GM19397 (cell line): Measurements from ENCODE around the gene FAM222B.
A peak's percentile ranks its signal among the peaks of the same experiment; 100 is the strongest.
"Not testable (repeated sequence)": the region's sequence is repeated elsewhere in the genome, so short reads cannot be mapped to it uniquely, and the experiment has no call there.

Experiments used
- ATAC-seq: cut with Tn5 transposase; IDR thresholded peaks from one replicate; pipeline ENCODE4 v1.9.1; 2021; ENCODE audit warnings: mild to moderate bottlenecking, moderate library complexity; ENCODE audit not compliant: unreplicated experiment

Gene FAM222B, protein sequence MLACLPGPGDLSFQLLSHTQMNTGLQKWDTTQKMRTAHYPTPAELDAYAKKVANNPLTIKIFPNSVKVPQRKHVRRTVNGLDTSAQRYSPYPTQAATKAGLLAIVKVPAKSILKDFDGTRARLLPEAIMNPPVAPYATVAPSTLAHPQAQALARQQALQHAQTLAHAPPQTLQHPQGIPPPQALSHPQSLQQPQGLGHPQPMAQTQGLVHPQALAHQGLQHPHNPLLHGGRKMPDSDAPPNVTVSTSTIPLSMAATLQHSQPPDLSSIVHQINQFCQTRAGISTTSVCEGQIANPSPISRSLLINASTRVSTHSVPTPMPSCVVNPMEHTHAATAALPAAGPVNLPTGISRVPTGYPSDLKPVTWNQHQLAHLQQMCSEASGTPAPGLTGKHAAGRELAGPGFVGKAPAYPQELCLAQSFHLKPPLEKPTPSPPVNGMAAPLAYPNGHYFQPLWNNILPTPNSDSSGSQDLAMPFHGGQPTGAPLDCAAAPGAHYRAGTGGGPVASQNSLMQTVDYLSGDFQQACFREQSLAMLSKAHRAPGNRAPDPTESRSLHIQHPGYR

DNA sequence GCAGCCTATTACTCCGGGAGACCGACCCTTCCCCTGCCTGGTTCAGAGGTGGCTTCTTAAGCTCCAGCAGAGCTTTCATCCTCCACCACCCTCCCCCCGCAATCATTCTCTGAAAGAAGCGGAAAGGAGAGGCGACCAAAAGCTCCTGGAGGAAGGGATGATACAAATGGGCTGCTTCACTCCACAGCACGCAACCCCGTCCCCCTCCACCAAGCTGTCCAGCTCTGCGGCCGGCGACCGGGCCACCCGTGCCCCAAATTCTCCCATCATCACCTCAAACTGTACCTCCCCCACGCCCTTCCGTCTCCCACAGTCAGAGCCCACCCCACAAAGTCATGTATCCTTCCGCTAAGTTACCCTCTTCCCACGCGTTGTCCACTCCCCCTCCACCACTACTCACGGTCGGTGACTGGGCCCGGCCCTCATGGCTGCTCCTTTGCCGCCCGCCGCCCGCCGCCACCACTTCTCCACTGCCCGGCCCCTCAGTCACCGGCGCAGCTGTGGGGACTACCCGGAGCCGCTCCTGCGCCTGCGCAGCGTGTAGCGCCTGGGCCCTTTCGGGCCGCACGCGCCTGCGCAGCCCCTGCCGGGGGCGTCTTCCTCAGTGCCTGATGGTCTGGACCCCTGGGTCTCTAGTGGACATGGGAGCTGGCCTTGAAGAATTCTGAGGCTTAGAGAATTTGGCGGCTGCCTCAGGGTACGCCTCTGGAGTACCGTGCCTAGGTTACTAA, at the start of gene FAM222B:
Gene FAM222B, minus strand, starts transcription at position 509 of the 731 bp plus-strand sequence. CDS start 76,123 bp downstream, outside the sequence.
- ATAC-seq = peak; percentile 82

DNA sequence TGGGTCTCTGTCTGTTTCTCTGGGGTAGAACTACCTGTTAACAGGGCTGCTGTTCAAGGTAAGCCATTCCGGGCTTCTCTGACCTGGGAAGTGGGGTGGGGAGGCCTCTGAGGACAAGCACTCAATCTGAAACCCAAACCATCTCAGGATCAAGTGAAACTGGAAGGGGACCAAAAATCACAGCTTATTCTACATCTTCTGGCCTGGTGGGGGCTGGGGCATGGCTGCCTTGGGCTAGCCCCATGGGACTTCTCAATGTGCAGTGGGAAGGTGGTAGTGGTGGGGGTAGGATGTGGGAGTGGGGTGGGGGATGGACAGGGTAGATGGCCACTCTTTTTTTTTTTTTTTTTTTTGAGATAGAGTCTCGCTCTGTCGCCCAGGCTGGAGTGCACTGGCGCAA, 49.4 kb upstream of the FAM222B start:
- no peak for ATAC-seq

DNA sequence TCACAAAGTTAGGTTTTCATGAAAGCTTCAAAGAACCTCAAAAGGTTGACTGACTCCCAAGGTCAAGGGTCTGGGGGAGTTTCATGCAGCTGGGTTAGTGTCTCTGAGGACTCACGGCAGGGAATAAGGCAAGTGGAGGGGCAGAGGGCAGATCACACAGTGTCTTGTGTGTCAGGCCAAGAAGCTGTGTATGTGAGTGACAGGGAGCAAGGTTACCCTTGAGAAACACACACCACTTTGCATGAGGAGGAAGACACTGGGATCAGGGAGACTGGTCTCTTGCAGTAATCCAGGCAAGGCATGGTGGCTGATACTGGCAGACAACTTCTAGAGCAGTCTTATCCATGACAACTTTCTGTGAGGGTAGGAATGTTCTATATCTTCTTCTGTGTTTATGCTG, 48.6 kb upstream of the FAM222B start:
- ATAC-seq = no peak

DNA sequence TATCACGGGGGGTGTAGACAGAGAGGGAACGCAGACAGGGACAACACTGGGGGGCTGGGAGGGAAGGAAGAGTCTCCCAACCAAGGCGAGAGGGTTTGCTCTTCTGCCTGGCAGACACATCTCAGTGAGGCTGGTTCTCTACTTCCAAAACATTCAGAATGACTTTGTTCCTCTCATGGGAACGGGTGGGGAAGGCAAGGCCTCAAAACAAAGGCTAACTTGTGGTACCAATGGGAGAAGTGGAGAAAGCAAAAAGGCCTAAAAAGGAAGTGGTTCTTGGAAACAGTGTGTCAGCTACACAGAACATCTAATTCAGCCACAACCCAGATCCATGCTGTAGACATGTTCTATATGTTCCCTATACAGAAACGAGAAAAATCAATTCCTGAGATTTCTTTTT, 47.4 kb upstream of the FAM222B start:
- no peak for ATAC-seq

DNA sequence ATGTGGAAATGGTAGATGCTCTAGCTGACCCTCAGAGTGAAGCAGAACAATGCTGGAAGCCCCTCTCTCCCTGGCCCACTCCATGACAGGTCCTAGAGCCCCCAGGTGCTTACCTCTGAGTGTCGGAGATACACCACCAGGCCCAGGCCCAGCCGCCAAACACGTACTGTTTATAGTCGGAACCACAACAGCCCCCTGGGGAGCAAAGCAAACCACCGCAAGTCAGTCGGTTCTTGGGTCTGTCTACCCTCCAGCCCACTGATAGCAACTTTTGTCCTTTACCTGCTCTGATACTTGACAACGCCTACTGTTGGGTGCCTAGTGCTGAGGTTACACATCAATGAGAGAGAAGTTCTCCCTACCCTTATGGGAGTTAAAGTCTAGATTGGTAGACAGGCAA, 46.2 kb upstream of the FAM222B start:
- ATAC-seq = no peak

DNA sequence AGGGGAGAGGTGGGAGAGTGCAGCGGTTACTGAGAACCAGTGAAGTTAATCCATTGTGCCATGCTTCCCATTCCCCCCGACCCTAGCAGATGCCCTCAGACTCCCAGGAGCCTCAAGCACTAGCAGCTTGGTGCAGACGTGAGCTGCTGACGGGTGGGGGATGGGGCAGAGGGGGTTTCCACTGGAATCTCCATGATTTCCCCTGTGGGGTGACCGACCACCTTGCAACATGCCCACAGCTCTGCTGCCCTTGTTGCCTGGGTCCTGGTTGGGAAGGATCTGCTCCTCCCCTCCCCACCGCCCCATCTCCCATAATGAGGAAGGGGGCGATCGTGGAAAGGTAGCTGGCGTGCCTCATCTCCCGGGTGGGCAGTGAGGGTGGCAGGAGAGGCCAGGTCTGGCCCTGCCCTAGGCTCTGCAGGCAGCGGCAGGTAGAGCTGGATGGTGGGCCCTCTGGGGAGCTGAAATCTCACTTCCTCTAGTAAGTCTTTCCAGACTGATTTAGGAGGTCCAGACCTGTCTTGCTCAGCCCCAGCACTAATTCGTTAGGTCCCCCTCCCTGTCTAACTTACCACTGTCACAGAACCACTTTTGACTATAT, 45.4 kb upstream of the FAM222B start:
- ATAC-seq = no peak

DNA sequence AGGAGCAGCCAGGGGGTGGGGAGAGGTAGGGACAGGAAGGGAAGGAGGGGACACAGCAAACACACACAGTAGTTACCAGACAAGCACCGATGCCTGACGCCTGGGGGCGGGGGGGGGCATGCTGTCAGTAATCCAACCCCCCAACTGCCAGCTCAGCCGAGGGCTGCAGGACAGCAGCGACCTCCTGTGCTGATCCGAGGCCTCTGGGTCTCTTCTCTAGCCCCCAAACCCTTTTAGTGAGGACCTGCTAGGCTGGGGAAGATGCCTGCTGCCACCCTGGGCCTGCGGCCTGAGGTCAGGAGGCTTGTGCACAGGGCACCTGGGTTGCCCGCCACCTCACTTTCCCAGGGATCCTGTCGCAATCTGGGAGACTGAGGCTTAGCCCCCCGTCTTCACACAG, 43.4 kb upstream of the FAM222B start:
- ATAC-seq = no peak

DNA sequence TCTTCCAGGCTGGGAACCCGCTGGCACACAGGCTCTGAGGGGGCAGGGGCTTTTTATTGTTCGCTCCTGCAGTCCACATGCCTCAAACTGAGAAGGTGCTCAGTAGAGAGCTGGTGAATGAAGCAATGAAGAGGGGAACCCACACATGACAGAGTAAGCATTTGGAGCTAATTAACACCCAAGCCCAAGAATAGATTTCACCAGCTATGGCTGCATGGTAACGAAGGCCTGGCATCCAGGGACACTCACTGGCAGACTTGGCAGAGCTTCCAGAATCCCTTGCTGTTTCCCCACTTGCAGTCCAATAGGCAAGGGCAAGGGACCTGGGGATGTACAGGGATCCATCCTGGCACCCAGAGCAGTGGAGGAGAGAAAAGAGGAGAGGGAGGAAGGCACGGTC, 42.8 kb upstream of the FAM222B start:
- no peak for ATAC-seq

DNA sequence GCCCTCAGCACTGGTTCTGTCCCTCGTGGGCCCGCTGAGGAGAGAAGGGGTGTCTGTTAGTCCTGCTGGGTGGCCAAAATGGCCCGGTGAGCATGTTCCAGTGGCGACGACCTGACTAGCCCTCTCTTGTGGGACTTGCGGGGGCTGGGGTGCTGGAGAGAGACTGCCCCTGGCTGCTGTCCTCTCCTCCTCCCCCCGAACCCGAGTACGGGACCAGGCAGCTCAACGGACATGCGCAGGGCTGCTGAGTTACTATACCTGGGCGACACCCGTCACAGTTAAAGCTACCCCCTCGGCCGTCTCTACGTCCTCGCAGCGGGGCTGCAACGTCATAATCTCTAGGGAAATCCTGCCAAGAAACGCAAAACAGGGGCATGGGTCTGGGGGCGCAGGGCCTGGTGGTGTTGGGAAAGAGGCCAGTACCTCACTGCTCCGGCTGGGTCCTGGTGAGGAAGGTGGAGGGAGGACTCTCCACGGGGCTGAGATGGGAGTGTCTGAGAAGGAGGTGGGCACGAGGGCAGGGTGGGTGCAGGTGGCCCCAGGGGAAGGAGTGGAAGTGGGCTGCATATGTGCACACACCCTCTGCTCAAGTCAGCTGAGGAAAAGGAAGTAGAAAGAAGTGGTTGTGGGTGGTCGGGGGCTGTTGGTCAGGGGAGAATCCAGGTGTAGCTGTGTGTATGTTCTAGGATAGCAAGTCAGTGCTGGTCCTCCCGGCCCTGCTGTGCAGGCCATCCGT, 41.5 kb upstream of the FAM222B start:
- ATAC-seq = no peak

DNA sequence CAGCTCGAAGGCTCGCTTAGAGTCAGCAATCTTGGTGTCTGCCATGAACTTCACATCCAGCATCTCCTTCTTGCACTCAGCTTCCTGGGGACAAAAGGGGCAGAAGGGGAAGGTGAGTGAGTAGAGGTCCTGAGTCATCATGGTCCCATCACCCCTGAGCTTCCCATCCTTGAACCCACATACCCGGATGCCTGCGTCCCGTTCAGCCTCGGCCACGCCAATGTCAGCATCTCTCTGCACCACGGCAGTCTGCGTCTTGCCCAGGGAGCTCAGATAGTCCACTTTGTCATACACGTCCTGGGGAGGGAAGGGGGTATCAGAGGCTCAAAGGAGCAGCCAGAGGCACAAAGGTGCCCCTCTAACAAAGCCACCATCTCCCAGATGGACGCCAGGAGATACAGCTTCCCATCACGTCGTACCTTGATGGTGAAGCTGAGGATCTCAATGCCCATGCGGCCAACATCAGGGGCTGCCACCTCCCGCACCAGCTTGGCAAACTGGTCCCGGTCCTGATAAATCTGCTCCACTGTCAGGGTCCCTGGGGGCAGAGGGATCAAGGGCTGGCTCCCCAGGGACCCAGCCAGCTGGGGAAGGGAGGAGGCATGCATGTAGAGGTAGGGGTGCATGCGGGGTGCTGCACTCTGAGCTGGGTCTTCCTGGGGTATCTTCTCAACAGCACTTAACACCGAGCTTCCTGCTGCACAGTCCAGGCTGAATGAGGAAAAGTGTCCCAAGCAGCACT, 39.7 kb upstream of the FAM222B start:
- ATAC-seq = no peak

DNA sequence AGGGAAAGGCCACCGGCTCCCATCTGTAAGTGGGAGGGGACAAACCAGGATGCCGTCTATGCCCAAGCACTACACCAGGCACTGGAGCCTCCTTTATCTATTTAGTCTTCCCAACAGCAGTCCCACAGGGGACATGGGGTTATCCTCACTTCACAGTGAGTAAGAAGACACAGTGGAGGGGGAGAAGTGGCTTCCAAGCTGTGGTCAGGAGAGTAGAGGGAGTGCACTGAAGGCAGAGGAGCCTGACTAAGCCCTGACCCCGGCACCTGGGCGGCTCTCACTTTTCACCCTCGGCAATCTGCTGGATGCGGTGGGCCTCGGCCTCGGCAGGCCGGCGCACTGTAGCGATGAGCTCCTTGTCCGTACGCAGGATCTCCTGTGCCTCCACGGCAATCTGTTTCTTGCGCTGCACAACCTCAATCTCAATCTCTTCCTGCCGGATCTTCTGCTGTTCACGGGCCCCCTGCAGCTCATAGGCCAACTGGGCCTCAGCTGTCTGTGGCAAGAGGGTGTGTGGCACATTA, 39.0 kb upstream of the FAM222B start:
- ATAC-seq = no peak

DNA sequence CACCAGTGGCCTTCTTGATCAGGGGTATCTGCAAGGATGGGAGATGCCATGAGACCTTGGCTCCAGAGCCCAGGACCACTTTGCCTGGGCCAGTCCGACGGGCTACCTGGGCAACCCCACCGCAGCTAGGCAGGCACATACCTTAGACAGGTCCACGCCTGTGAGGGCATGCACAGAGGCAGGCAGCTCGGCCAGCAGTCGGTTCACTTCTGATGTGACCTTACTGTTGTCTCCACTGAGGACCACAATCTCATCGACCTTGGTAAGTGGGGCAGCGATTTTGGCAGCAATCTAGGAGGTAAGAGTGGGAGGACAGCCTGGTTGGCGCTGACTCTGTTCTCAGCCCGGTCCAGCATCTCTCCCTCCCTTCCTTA, 38.0 kb upstream of the FAM222B start:
- ATAC-seq = no peak

DNA sequence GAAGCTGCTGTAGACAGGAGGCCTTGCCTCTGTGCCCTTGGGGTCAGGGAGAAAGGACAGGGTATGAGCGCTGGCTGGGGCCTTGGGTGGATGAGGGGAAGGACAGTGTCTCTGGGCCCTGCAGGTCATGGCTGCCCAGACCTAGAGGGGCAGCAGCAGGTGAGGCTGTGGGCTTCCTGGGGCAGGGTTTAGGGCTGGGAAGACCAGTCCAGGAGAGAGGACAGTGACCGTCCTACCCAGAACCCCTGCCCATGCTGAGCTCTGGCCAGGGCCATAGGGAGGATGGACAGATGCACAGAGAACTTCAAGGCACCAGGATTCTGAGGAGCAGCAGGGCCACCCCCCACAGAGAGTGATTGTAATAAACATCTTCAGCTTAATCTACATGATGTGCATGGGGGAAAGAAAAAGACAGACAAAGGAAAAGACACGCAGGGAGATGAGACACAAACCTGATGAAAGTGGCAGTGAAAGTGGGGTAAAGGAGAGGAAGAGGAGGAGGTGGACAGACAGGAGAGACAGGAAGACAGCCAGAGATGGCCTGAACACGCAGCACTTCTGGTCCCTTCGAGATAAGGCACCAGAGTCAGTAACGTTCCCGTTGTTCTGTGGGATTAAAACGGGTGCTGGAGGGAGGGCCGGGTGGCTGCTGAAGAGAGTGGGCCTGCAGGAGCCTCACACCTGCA, 37.4 kb upstream of the FAM222B start:
- ATAC-seq = no peak

DNA sequence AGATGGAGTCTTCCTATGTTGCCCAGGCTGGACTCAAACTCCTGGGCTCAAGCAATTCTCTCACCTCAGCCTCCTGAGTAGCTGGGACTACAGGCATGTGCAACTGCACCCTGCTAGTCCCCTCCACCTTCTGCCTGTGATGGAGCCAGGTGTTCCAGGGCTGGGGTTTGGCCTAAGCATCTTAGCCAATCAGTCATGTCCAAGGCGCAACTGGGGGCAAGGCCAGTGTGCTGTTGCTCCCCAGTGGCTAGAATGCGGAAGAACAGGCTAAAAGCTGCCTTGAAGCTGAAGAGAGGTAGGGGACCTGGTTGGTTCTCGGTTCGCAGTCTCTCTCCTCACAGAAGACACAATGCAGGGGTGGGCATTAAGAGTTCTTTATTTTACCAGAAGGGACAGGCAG, 36.4 kb upstream of the FAM222B start:
- ATAC-seq = no peak

DNA sequence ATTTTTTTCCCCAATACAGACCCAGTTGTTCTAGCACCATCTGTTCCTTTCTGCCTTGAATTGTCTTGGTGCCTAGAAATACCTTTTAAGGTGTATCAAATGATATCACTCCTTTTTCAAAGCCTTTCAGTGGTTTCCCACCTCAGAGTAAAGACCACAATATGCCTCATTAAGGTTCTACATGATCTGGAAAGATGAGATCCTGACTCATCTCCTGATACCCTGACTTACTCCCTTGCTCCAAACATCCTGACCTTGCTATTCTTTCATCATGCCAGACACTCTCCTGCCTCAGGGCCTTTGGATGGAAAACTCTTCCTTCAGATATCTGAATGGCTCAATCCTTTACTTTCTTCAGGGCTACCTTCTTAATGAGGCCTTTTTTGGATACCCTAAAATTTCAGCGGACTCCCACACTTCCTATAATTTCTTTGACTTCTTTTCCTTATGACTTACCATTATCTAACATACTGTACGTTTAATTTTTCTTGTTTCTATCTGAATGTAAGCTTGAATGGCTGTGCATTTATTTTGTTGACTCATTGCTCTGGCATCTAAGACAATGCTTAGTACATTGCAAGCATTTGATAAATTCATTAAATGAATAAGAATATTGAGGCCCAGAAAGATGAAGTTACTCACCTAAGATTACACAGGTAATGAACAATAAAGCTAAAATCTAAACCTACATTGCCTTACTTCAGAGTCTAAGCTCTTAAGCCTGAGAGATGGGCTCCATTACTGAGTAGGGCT, 35.7 kb upstream of the FAM222B start:
- no peak for ATAC-seq

DNA sequence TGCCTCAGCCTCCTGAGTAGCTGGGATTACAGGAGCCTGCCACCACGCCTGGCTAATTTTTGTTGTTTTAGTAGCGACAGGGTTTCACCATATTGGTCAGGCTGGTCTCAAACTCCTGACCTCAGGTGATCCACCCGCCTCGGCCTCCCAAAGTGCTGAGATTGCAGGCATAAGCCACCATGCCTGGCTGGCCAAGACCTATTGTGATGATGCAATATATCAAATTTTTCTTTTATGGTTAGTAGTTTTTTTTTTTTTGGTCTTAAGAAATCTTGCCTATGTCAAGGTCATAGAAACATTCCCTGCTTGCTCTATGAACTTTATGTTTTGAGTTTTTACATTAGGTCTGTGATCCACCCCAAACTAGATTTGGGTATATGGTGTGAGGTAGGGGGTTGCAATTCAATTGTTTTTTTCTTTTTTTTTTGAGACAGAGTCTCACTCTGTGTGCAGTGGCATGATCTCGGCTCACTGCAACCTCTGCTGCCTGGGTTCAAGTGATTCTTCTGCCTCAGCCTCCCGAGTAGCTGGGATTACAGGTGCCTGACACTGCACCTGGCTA, 34.6 kb upstream of the FAM222B start:
- ATAC-seq = not testable (repeated sequence)

DNA sequence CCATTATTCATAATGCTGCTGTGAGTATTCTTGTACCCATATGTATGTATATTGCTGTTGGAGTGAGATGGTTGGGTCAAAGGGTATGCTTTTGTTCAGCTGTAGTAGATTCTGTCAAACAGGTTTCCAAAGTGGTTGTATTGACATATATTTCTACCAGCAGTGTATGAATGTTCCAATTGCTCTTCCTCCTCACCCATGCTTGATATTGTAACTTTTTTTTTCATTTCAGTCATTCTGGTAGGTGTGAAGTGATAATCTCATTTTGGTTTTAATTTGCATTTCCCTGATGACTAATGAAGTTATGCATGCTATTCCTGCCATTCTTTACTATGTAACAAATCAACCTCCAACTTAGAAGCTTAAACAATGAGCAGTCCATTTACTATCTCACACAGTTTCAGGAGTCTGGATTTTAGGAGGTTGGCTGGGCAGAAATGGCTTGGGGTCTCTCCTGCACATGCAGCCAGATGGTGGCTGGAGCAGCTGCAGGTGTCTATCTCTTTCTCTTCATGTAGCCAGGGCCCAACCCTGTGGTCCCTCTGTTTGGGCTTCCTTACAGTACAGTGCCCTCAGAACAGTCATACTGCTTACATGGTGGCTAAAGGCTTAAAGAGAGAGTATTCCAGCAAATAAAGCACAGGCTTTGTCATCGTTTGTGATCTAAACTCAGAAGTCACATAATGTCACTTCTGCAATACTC, 33.4 kb upstream of the FAM222B start:
- ATAC-seq = no peak

DNA sequence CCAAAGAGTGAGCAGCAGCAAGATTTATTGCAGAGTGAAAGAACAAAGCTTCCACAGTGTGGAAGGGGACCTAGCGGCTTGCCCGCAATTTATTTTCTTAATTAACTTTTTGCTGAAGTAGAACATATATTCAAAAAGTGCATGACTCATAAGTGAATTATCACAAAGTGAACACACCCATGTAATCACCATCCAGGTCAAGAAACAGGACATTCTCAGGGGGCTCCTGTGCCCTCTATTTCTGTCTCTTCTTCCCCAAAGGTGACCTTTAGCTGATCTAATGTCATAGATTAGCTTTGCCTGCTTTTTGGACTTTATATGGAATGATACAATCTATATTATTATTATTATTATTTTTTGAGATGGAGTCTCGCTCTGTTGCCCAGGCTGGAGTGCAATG, 32.2 kb upstream of the FAM222B start:
- no peak for ATAC-seq
